HEK293 (cell line): ENCODE measurements around the gene VEGFA.

ENCODE experiments used
- CTCF ChIA-PET: fragments of 350-600 bp; formaldehyde crosslinking; extraction: SDS; loops from one replicate; lab custom pipeline; 2021; ENCODE audit warnings: antibody characterized with exemption; lab: Yijun Ruan, JAX
- POLR2A ChIA-PET: fragments of 300-600 bp; formaldehyde crosslinking; extraction: SDS; loops from one replicate; lab custom pipeline; 2020; ENCODE audit warnings: antibody characterized with exemption, inconsistent platforms; lab: Yijun Ruan, JAX
- H3K27ac ChIP-seq: fragments of 200-500 bp; sonication (Bioruptor generic); 2 replicates; pipeline ENCODE4 v1.5.1; 2014; ENCODE audit warnings: low read depth, low read length, control low read depth, inconsistent platforms; ENCODE audit errors: extremely low read depth
- H3K36me3 ChIP-seq, 2 experiments: fragments of 200-500 bp in 1 of 2; sonication (Bioruptor generic) in 1 of 2; 1 replicate in 1 of 2; 2 replicates in 1 of 2; pipeline ENCODE4 v1.5.1; 2014 to 2017; ENCODE audit warnings: inconsistent platforms in 2 of 2, low read length in 2 of 2; ENCODE audit not compliant: control insufficient read depth in 2 of 2, insufficient read depth in 1 of 2
- H3K4me1 ChIP-seq: fragments of 200-500 bp; sonication (Bioruptor generic); 2 replicates; pipeline ENCODE4 v1.5.1; 2014; ENCODE audit warnings: mild to moderate bottlenecking, low read length, inconsistent platforms; ENCODE audit not compliant: control insufficient read depth, insufficient read depth
- H3K4me3 ChIP-seq: 2 replicates; pipeline ENCODE4 v1.5.1; 2011; ENCODE audit warnings: low read depth, mild to moderate bottlenecking, control low read depth, low read length, moderate library complexity
- H3K9me3 ChIP-seq: fragments of 200-500 bp; sonication (Bioruptor generic); 2 replicates; pipeline ENCODE4 v1.5.1; 2014; ENCODE audit warnings: low read depth, low read length, inconsistent platforms; ENCODE audit not compliant: control insufficient read depth, insufficient read depth
- BCL11B ChIP-seq: fragments of 450-650 bp; formaldehyde crosslinking; IDR thresholded peaks from 2 replicates; pipeline ENCODE4 v1.5.1; 2016; ENCODE audit warnings: low read depth, missing biosample characterization, missing genetic modification characterization
- FEZF1 ChIP-seq: fragments of 450-650 bp; formaldehyde crosslinking; IDR thresholded peaks from 2 replicates; pipeline ENCODE4 v1.5.1; 2016; ENCODE audit warnings: missing biosample characterization, missing genetic modification characterization
- GLIS2 ChIP-seq: fragments of 450-650 bp; formaldehyde crosslinking; IDR thresholded peaks from 2 replicates; pipeline ENCODE4 v1.5.1; 2016; ENCODE audit warnings: missing biosample characterization, missing genetic modification characterization
- HIC1 ChIP-seq: fragments of 450-650 bp; formaldehyde crosslinking; IDR thresholded peaks from 2 replicates; pipeline ENCODE4 v1.5.1; 2016; ENCODE audit warnings: missing biosample characterization, missing genetic modification characterization
- PRDM6 ChIP-seq: fragments of 450-650 bp; formaldehyde crosslinking; IDR thresholded peaks from 2 replicates; pipeline ENCODE4 v1.5.1; 2017; ENCODE audit warnings: missing biosample characterization, missing genetic modification characterization
- SETDB1 ChIP-seq: IDR thresholded peaks from one replicate; pipeline ENCODE4 v1.6.1; 2017; ENCODE audit warnings: mild to moderate bottlenecking, low read length, moderate library complexity, mixed read lengths; ENCODE audit not compliant: insufficient read length
- YY2 ChIP-seq: fragments of 450-650 bp; formaldehyde crosslinking; IDR thresholded peaks from 2 replicates; pipeline ENCODE4 v1.5.1; 2016; ENCODE audit warnings: missing biosample characterization, missing genetic modification characterization
- ZFHX2 ChIP-seq: fragments of 450-650 bp; formaldehyde crosslinking; conservative IDR thresholded peaks from 2 replicates; pipeline ENCODE4 v1.5.1; 2016; ENCODE audit warnings: missing biosample characterization, missing genetic modification characterization
- ZFP69B ChIP-seq: fragments of 450-650 bp; formaldehyde crosslinking; IDR thresholded peaks from 2 replicates; pipeline ENCODE4 v1.5.1; 2016; ENCODE audit warnings: missing biosample characterization, missing genetic modification characterization
- ZIC2 ChIP-seq: fragments of 450-650 bp; formaldehyde crosslinking; IDR thresholded peaks from 2 replicates; pipeline ENCODE4 v1.5.1; 2016; ENCODE audit warnings: missing biosample characterization, missing genetic modification characterization
- ZNF114 ChIP-seq: fragments of 450-650 bp; formaldehyde crosslinking; IDR thresholded peaks from 2 replicates; pipeline ENCODE4 v1.5.0; 2017; ENCODE audit warnings: missing biosample characterization, missing genetic modification characterization
- ZNF121 ChIP-seq: fragments of 450-650 bp; formaldehyde crosslinking; IDR thresholded peaks from 2 replicates; pipeline ENCODE4 v1.5.1; 2016; ENCODE audit warnings: missing biosample characterization, missing genetic modification characterization
- ZNF146 ChIP-seq: fragments of 450-650 bp; formaldehyde crosslinking; IDR thresholded peaks from 2 replicates; pipeline ENCODE4 v1.5.1; 2016; ENCODE audit warnings: missing biosample characterization, missing genetic modification characterization
- ZNF155 ChIP-seq: fragments of 450-650 bp; formaldehyde crosslinking; IDR thresholded peaks from 2 replicates; pipeline ENCODE4 v1.5.1; 2016; ENCODE audit warnings: missing biosample characterization, missing genetic modification characterization
- ZNF202 ChIP-seq: fragments of 450-650 bp; formaldehyde crosslinking; IDR thresholded peaks from 2 replicates; pipeline ENCODE4 v1.5.1; 2016; ENCODE audit warnings: missing biosample characterization, missing genetic modification characterization, borderline replicate concordance
- ZNF37A ChIP-seq: fragments of 450-650 bp; IDR thresholded peaks from 2 replicates; pipeline ENCODE4 v1.5.1; 2018; ENCODE audit warnings: missing biosample characterization, missing genetic modification characterization
- ZNF449 ChIP-seq: fragments of 450-650 bp; formaldehyde crosslinking; IDR thresholded peaks from 2 replicates; pipeline ENCODE4 v1.5.1; 2017; ENCODE audit warnings: missing biosample characterization, mild to moderate bottlenecking, missing genetic modification characterization, moderate library complexity
- ZNF596 ChIP-seq: fragments of 450-650 bp; IDR thresholded peaks from 2 replicates; pipeline ENCODE4 v1.5.0; 2018; ENCODE audit warnings: missing biosample characterization, mild to moderate bottlenecking, missing genetic modification characterization, moderate library complexity
- ZNF658 ChIP-seq: fragments of 450-650 bp; formaldehyde crosslinking; IDR thresholded peaks from 2 replicates; pipeline ENCODE4; 2016; ENCODE audit warnings: missing biosample characterization, missing genetic modification characterization
- ZNF701 ChIP-seq: fragments of 450-650 bp; formaldehyde crosslinking; IDR thresholded peaks from 2 replicates; pipeline ENCODE4 v1.5.1; 2016; ENCODE audit warnings: missing biosample characterization, missing genetic modification characterization
- ZNF785 ChIP-seq: fragments of 450-650 bp; formaldehyde crosslinking; IDR thresholded peaks from 2 replicates; pipeline ENCODE4 v1.5.1; 2016; ENCODE audit warnings: missing biosample characterization, missing genetic modification characterization

VEGFA gene

DNA sequence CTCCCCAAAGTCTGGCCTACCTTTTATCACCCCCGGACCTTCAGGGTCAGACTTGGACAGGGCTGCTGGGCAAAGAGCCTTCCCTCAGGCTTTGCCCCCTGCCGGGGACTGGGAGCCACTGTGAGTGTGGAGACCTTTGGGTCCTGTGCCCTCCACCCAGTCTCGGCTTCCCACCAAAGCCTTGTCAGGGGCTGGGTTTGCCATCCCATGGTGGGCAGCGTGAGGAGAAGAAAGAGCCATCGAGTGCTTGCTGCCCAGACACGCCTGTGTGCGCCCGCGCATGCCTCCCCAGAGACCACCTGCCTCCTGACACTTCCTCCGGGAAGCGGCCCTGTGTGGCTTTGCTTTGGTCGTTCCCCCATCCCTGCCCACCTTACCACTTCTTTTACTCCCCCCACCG, 10.3 kb downstream of the VEGFA start:
- Histone ChIP-seq H3K36me3 (peaks cover 1 to 96% of the 10 kb centered on the region in 2 experiments; a peak in 2 of 3 replicates), H3K4me3 (no peak overlapping the region), H3K4me1 (peaks cover 11% of the 10 kb centered on the region), H3K27ac (peak overlapping the region; percentile 45; the same call in 1 of the 2 replicates), H3K9me3 (no peaks in the 10 kb centered on the region)
- ChIA-PET CTCF (interaction anchor here (1.0 kb wide), 1 partner anchor 10 kb away, joined by 3 read pairs; the partner anchor contains the start of gene VEGFA), POLR2A (interaction anchor here (0.5 to 1.1 kb wide), 2 partner anchors 10 to 56 kb away, joined by 3 read pairs; no protein-coding TSS in a partner anchor)
- no peak for TF ChIP-seq YY2 (tag by site-specific recombination)
- no peak for TF ChIP-seq ZNF114 (tag by site-specific recombination)
- 0 out of 2 replicates have a peak, but pooled peaks have one; percentile 7 for TF ChIP-seq ZFHX2 (tag by site-specific recombination)
- no peak for TF ChIP-seq ZNF658 (tag by site-specific recombination)
- peak; percentile 5; the same call in 1 of the 2 replicates for TF ChIP-seq ZIC2 (tag by site-specific recombination)

DNA sequence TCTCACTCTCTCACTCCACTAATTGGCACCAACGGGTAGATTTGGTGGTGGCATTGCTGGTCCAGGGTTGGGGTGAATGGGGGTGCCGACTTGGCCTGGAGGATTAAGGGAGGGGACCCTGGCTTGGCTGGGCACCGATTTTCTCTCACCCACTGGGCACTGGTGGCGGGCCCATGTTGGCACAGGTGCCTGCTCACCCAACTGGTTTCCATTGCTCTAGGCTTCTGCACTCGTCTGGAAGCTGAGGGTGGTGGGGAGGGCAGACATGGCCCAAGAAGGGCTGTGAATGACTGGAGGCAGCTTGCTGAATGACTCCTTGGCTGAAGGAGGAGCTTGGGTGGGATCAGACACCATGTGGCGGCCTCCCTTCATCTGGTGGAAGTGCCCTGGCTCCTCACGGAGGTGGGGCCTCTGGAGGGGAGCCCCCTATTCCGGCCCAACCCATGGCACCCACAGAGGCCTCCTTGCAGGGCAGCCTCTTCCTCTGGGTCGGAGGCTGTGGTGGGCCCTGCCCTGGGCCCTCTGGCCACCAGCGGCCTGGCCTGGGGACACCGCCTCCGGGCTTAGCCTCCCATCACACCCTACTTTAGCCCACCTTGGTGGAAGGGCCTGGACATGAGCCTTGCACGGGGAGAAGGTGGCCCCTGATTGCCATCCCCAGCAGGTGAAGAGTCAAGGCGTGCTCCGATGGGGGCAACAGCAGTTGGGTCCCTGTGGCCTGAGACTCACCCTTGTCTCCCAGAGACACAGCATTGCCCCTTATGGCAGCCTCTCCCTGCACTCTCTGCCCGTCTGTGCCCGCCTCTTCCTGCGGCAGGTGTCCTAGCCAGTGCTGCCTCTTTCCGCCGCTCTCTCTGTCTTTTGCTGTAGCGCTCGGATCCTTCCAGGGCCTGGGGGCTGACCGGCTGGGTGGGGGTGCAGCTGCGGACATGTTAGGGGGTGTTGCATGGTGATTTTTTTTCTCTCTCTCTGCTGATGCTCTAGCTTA, 11.2 kb downstream of the VEGFA start:
- TF ChIP-seq ZNF37A (tag by site-specific recombination): no peak
- TF ChIP-seq ZNF146 (tag by site-specific recombination): no peak
- TF ChIP-seq HIC1: 0 out of 2 replicates have a peak, but pooled peaks have one; percentile 45
- peak; percentile 45; the same call in 1 of the 2 replicates for TF ChIP-seq GLIS2 (tag by site-specific recombination)
- TF ChIP-seq, all 188 proteins: peak for 2
- H3K9me3 ChIP-seq: no peaks in the 10 kb centered on the region
- peaks cover 4 to 92% of the 10 kb centered on the region in 2 experiments; a peak in 2 of 3 replicates for H3K36me3 ChIP-seq
- CTCF ChIA-PET: interaction anchor here (0.7 to 3.2 kb wide), 2 partner anchors 7 to 19 kb away, joined by 3 to 15 read pairs; no protein-coding TSS in a partner anchor
- H3K4me1 ChIP-seq: peaks cover 11% of the 10 kb centered on the region
- POLR2A ChIA-PET: no interaction called here
- no peak overlapping the region for H3K27ac ChIP-seq
- no peak overlapping the region for H3K4me3 ChIP-seq

DNA sequence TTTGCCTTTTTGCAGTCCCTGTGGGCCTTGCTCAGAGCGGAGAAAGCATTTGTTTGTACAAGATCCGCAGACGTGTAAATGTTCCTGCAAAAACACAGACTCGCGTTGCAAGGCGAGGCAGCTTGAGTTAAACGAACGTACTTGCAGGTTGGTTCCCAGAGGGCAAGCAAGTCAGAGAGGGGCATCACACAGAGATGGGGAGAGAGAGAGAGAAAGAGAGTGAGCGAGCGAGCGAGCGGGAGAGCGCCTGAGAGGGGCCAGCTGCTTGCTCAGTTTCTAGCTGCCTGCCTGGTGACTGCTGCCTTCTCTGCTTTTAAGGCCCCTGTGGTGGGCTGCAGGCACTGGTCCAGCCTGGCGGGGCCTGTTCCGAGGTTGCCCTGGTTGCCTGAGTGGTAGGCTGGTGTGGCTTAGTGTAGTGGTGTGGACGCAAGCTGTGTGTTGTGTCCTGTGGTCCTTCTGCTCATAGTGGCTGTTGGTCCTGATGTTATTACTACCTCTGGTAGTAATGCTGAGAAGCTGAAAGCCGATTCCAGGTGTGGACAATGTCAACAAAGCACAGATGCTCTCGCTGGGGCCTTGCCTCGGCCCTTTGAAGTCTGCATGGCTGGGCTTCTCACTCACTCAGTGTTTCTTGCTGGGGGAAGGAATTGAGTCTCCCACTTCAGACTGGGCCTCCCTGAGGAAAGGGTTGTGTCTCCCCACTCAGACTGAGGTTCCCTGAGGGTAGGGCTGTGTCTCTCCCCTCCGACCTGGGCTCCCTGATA, 12.1 kb downstream of the VEGFA start:
- H3K4me3 ChIP-seq: no peak overlapping the region
- POLR2A ChIA-PET: no interaction called here
- no peaks in the 10 kb centered on the region for H3K9me3 ChIP-seq
- TF ChIP-seq ZNF202 (tag by site-specific recombination) (no peak), BCL11B (tag by site-specific recombination) (no peak), FEZF1 (tag by site-specific recombination) (no peak), ZNF121 (tag by site-specific recombination) (no peak), ZNF449 (tag by site-specific recombination) (peak; percentile 68), ZNF701 (no peak), SETDB1 (no peak), ZNF785 (no peak), ZNF596 (peak; percentile 79), PRDM6 (no peak), ZFP69B (tag by site-specific recombination) (no peak), ZNF155 (tag by site-specific recombination) (no peak)
- H3K4me1 ChIP-seq: peaks cover 11% of the 10 kb centered on the region
- H3K27ac ChIP-seq: no peak overlapping the region
- CTCF ChIA-PET: interaction anchor here (0.6 to 3.2 kb wide), 2 partner anchors 8 to 15 kb away, joined by 3 to 15 read pairs; no protein-coding TSS in a partner anchor
- peaks cover 4 to 87% of the 10 kb centered on the region in 2 experiments; a peak in 2 of 3 replicates for H3K36me3 ChIP-seq
